GM12874 (cell line): Measurements from ENCODE around the gene VSTM2L.

Source experiments
- TF ChIP-seq, protein P1 (sequence below): IDR thresholded peaks from 2 replicates; pipeline ENCODE4 v1.5.1; 2011; ENCODE audit warnings: low read depth, mild to moderate bottlenecking, control low read depth, low read length, moderate library complexity; ENCODE audit not compliant: insufficient read depth

The VSTM2L gene

DNA sequence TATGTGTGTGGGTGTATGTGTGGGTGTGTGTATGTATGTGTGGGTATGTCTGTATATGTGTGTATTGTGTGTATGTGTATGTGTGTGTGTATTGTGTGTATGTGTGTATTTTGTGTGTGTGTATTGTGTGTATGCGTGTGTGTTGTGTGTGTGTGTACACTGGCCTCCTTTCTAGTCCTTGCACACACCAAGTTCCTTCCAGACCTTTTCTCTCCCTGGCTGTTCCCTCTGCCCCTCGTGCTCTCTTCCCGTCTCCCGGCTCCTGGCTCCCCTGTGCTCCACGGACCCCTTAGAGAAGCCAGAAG lies 11.4 kb downstream of the VSTM2L start:
- TF ChIP-seq, protein P1, sequence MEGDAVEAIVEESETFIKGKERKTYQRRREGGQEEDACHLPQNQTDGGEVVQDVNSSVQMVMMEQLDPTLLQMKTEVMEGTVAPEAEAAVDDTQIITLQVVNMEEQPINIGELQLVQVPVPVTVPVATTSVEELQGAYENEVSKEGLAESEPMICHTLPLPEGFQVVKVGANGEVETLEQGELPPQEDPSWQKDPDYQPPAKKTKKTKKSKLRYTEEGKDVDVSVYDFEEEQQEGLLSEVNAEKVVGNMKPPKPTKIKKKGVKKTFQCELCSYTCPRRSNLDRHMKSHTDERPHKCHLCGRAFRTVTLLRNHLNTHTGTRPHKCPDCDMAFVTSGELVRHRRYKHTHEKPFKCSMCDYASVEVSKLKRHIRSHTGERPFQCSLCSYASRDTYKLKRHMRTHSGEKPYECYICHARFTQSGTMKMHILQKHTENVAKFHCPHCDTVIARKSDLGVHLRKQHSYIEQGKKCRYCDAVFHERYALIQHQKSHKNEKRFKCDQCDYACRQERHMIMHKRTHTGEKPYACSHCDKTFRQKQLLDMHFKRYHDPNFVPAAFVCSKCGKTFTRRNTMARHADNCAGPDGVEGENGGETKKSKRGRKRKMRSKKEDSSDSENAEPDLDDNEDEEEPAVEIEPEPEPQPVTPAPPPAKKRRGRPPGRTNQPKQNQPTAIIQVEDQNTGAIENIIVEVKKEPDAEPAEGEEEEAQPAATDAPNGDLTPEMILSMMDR: no peak

- TF ChIP-seq, protein P1: no peak
Observed at GRCh38 chr20:37914672-37915433, 11.9 kb downstream of the VSTM2L start.

GRCh38 chr20:37915434-37915787 lies 12.5 kb downstream of the VSTM2L start:
- TF ChIP-seq, protein P1: no peak

DNA sequence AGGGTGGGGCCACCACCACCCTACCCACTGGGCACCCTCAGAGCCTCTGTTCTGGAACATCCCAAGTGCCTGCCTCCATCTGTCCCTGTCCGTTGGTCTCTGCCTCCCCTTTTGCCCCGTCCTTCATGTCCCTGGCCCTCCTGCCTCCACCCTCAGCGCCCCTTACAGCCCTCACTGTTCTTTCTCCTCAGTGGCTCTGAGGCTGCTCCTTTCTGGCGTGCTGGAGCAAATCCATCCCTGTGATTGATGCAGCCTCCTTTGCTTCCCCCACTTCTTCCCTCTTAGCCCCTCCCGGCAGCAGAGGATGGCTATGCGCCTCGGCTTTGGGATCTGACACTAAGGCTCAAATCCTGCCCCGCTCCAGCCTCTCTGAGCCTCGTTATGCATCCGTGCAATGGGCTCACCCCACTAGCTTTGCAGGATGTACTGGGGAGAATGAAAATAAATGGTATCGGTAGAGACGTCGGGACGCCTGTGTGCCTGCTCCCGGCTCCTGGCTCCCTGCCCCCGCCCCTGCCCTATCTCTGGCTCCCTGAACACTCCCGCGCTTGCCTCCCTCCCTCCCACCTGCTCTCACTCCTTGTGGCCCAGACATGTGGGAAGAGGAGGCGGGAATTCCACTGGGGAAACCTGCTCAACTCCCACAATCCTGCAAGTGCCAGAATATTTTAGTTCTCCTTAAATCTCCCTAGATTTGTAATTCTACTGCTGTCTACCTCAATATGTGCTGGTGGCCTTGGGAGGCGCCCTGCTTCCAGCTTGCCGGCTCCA lies 13.1 kb downstream of the VSTM2L start:
- TF ChIP-seq, protein P1: no peak

- TF ChIP-seq, protein P1: no peak
Observed at GRCh38 chr20:37917461-37917860, 14.5 kb downstream of the VSTM2L start.

DNA sequence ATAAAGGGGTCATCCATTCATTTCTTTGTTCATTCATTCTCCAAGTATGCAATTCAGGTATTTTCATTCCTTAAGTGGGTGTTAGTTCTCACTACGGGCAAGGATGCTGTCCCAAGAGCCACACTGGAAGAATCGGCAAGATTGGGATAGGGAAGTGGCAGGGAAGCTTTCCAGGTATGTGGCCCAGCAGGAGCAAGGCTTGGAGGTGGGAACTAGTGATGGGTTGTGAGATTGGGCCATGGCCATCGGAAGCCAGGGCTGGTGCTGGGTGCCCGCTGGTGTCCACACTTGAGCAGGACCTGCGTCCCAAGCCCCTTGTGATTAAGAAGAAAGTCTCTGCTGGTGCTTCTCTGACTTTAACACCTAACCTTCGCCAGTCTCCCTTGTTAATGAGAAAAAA lies 15.1 kb downstream of the VSTM2L start:
- TF ChIP-seq, protein P1: no peak

DNA sequence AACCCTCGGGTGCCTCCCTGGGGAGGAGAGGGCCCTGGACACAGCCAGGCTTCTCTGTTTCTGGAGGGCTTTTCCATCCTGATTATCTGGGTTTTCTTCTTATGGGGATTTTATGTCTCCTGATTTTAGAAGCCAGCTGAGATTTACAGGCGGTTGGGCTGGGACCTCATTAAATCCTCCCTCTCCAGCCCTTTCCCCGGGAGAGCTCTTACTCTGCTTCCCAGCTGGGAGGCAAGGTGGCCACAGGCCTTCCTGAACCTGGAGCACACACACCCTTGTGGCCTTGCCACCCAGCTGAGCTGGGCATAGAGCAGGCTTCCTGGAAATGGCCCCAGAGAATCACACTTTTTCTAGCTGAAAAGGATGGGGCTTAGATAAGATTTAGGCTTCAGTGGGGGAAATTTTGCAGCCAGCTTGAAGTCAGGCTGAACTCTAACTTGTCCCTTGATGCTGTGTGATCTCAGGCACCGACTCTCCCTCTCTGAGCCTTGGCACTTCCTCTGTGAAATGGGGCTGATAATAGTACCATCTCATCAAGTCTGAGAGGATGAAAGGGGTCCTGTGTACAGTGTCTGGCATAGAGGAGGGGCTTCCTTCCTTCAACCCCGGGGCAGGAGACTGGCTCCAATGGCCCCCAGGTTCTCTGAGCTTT lies 16.6 kb downstream of the VSTM2L start:
- TF ChIP-seq, protein P1: no peak
